GM19455 (cell line): Measurements from ENCODE around the gene RRAD.

Experiments used
- ATAC-seq: cut with Tn5 transposase; IDR thresholded peaks from one replicate; pipeline ENCODE4 v1.9.1; 2021; ENCODE audit not compliant: unreplicated experiment

Gene RRAD

DNA sequence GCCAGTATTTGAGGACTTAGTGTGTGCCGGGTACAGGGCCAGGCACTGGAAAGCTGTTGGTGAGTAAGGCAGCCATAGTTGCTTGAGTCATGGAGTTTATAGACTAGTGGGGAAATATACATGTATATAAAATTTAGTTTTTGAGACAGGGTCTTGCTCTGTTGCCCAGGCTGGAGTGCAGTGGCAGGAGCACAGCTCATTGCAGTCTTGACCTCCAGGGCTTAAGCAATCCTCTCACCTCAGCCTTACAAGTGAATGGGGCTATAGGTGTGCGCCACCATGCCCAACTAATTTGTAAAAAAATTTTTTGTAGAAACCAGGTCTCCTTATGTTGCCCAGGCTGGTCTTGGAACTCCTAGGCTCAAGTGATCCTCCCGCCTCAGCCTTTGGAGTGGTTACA lies 42.6 kb downstream of the RRAD start:
- no peak for ATAC-seq

DNA sequence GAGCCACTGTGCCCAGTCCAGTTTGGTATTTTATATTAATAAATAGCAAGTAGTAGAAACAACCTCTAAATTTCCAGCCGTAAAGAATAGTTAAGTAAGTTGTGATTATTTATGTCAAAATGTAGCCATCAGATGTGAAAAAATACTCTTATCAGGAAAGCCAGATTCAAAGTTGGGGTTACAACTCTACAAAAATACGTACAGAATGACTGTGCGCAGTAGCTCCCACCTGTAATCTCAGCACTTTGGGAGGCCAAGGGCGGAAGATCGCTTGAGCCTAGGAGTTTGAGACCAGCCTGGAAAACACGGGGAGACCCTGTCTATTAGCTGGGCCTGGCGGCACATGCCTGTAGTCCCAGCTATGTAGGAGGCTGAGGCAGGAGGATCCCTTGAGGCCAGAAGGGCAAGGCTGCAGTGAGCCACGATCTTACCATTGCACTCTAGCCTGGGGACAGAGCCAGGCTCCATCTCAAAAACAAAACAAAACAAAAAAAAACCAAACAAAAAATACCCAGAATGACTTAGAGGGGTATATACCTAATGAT lies 43.3 kb downstream of the RRAD start:
- ATAC-seq, result no peak

DNA sequence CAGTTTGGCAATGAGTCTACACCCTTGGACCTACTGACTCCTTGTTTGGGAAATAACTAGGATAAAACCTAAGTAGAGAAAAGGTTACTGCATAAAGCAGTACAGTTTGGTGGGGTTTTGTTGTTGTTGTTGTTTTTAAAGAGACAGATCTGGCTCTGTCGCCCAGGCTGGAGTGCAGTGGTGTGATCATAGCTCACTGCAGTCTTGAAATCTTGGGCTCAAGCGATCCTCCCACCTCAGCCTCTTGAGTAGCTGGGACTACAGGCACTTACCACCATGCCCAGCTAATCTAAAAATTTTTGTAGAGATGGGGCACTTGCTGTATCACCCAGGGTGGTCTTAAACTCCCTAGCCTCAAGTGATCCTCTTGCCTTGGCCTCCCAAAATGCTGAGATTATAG lies 43.8 kb downstream of the RRAD start:
- no peak for ATAC-seq

DNA sequence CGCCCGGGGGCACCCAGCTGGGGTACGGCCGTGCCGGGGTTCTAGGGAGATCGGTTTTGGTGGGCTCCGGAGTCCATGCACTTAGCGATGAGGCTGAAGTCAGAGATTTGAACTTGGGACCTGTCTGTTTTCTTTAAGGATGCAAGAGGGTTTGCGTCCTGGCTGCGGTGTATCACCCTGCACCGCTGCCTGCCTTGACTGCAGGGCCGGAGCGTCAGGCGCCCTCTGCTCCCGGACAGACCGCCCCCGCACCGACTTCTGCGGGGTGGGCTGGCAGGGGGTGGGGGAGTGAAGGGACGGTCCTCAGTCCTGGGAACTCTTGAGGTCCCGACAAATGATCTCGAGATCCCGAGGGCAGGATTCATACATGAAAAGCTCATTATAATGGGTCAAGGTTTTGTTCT lies 44.3 kb downstream of the RRAD start:
- no peak for ATAC-seq

DNA sequence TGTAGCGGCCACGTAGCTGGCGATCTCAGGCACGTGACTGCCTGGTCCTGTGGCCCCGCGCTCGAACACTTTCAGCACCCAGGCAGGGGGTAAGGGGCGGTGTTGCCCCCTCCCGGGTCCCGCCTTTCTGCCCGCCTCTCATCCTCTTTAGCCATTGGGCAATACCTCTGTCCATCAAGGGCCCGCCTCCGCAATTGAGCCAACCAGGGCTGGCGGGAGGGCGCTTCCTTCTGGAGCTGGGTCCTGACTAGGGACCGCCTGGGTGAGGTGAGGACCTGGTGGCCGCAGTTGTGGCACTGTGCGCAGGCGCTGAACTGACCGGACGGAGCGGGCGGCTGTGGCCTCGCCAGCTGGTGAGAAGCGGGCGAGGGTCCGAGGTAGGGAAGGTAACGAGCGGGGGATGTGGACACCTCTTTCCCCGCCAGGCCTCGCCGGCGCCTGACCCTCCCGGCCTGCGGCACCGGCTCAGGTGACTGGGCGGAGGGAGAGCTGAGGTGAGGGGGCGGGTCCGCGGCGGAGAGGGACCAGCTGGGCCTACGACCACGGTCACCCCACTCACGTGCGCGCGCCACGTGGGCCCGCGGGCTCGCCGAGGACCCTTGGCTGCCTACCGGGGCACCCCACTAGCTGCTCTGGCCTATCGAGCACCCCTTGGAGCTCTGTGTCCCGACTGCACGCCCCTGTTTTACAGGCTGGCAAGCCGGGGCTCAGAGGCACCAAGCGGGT lies 44.9 kb downstream of the RRAD start, which contains the start of gene PDP2:
TSS of gene PDP2 (plus strand) at position 228 of the 726 bp plus-strand sequence. CDS start 3,770 bp downstream, outside the sequence.
- peak; percentile 94 for ATAC-seq

DNA sequence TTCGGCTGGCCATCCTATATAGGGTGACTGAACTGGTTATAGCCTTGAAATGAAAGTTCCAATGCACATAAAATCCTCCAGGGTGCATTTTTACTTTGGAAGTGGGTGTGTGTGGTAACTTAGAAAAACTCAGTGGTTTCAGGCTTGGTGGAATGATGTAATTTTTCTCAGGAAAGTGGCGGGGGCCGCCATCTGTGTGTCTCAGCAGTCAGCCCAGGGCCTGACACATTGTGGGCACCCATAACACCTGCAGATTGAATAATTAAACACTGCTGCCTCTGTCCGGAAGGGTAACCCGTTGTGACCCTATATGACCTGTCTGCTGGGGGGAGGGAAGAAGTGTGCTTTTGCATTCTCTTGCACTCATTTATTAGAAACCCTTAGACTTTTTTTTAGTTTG lies 47.3 kb downstream of the RRAD start:
- ATAC-seq, result no peak

DNA sequence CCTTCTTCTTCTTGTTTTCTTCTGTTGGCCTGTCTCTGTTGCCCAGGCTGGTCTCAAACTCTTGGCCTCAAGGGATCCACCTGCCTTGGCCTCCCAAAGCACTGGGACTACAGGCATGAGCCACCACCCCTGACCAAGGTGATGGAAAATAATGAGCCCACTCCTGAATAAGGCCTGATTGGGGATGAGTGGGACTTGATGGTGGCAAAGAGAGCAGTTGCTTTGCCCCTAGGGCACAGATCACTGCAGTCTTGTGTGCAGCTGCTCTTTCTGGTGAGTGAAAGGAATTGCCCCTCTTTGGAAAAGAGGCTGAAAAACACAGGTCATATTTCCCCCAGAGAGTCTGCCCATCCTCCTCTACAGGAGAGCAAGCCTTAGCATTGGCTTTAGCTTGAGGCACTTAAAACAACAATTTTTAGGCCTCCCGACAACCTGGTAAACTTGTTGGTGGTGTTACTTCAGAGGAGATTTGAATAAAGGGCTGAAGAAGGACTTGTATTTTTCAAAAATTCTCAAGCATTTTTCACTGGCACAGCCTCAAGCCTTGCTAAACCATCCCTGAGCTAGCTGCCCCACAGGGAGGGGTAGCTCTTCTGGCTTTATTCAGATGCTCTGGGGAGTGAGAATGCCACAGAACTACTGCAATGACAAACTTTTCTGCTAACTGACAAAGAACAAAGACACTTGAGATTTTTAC lies 51.1 kb downstream of the RRAD start:
- no peak for ATAC-seq

DNA sequence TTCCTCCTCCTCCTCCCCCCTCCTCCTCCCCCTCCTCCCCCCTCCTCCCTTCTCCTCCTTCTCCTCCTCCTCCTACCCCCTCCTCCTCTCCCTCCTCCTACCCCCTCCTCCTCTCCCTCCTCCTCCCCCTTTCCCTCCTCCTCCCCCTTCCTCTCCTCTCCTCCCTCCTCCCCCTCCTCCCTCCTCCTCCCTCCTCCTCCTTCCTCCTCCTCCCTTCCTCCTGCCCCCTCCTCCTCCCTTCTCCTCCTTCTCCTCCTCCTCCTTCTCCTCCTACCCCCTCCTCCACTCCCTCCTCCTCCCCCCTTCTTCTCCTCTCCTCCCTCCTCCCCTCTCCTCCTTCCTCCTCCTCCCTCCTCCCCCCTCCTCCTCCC lies 51.7 kb downstream of the RRAD start:
- no peak for ATAC-seq

DNA sequence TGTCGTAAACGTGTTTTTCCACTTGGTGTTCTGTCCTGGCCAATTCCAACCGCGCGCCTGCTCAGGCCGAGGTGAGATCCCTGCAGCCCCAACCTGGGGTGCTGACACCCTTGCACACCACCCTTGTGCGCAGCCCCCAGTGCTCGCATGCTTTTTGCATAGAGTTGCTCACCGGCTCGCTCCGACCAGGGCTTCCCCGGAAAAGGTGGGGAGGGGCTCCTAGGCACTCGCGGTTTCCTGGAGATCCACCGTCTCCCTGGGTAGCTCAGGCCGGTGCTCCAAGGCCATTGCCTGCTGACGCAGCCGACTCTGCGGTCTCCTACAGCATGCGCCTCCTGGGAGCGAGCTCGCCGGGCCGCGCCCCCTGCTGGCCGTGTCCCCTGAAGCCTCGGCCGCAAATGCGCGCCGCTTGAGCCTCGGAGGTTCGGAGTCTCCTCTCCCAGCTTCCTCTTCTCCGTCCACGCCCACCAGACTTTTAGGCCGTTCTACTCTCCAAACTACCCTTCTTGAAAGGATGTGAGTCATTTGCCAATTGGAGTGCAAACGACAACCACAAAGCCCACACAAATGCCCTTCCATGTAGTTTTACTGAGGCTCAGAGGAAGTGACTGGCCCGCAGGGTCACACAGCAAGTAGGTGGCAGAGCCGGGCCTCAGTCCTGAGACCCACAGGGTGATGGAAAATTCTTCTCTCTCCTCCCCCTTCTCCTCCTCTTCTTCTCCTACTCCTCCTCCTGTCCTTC lies 52.2 kb downstream of the RRAD start:
- ATAC-seq, result peak; percentile 83

DNA sequence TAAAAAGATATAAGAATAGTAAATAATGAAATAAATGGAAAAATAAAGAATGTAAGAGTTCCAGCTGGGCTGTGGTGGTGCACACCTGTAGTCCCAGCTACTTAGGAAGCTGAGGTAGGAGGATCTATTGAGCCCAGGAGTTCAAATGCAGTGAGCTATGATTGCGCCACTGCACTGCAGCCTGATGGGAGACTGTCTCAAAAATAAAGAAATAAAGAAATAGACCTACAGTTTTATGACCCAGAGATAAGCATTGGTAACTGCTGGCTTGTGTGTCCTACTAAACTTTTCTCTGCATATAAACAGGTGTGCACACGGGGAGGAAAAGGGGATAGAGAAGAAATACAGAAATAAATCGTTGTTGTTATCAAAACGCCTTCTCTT lies 52.8 kb downstream of the RRAD start:
- ATAC-seq, result no peak

DNA sequence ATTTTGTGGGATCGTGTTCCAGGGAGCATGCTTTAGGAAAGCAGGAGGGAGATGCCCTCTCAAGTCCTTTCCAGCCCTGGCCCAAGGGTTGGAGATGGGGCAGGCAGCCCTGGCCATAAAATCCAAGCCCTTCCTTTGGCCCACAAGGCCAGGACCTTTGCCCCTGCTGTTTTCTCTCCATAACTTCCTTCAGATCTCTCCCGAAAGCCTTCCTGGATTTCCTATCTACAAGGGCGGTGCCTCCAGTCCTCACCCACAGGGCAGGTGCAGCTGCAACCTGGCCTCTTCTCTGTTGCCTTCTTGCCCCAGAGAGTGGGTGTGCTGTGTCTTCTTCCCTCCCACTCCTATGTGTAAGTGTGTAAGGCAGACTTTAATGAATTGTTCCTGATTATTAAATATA lies 53.5 kb downstream of the RRAD start:
- no peak for ATAC-seq
